Stomach (tissue), 4 donors: ENCODE results near the gene PHKB.

Source experiments
- CTCF ChIP-seq, 7 experiments: fragments of 450-650 bp in 4 of 7; fragments of 200-600 bp in 3 of 7; sonication (generic) in 3 of 7; IDR thresholded peaks; one replicate each; pipeline ENCODE4 v1.5.1; 2016 to 2019; ENCODE audit warnings: antibody characterized with exemption in 7 of 7, control low read depth in 2 of 7, mild to moderate bottlenecking in 1 of 7
- POLR2A ChIP-seq, 4 donors: fragments of 450-650 bp; IDR thresholded peaks; one replicate each; pipeline ENCODE4 v1.6.1; 2016; ENCODE audit warnings: antibody characterized with exemption in 4 of 4, control low read depth in 2 of 4, mild to moderate bottlenecking in 1 of 4, moderate library complexity in 1 of 4
- POLR2AphosphoS5 ChIP-seq, 3 donors: sonication (generic); formaldehyde crosslinking; IDR thresholded peaks; one replicate each; pipeline ENCODE4 v1.6.1; 2016; ENCODE audit warnings: antibody characterized with exemption in 3 of 3

DNA sequence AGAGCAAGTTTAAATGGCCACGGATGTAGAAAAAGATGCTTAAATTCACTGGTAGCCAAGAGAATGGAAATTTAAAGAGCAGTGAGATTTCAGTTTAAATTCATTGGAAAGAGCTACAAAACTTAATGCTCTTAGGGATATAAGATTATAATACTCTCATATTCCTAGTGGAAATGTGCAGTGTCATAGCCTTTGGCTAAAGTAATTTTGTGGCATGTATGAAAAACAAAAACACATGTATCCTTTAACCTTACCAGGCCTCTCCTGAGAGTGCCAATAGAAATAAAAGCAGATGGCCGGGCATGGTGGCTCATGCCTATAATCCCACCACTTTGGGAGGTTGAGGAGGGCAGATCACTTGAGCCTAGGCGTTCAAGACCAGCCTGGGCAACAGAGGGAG lies 289.2 kb downstream of the PHKB start:
- TF ChIP-seq POLR2A (IDR thresholded peaks at IDR 0.05) = no peak
- no peak for TF ChIP-seq CTCF (IDR thresholded peaks at IDR 0.05)
- no peak for TF ChIP-seq POLR2AphosphoS5 (IDR thresholded peaks at IDR 0.05)
